ENCODE measurements around the gene SPOCK2.

- TF ChIP-seq POLR2A (IDR thresholded peaks at IDR 0.05) (no peak), CTCF (IDR thresholded peaks at IDR 0.05 in 8 of 11, conservative IDR thresholded peaks at IDR 0.05 in 3 of 11) (no peak)
These were observed 35.3 kb upstream of the SPOCK2 start for GRCh38 chr10:72123616-72124015.

Measured in spleen (tissue), 7 donors.